NCI-H69 (cell line): Measurements from ENCODE around the gene BAIAP2L1.
A peak's percentile ranks its signal among the peaks of the same experiment; 100 is the strongest.
"Not testable (repeated sequence)": the region's sequence is repeated elsewhere in the genome, so short reads cannot be mapped to it uniquely, and the experiment has no call there.

ENCODE experiments used
- DNase-seq: peaks from one replicate; lab custom pipeline; 2025; lab: John Stamatoyannopoulos, UW

BAIAP2L1 gene, protein sequence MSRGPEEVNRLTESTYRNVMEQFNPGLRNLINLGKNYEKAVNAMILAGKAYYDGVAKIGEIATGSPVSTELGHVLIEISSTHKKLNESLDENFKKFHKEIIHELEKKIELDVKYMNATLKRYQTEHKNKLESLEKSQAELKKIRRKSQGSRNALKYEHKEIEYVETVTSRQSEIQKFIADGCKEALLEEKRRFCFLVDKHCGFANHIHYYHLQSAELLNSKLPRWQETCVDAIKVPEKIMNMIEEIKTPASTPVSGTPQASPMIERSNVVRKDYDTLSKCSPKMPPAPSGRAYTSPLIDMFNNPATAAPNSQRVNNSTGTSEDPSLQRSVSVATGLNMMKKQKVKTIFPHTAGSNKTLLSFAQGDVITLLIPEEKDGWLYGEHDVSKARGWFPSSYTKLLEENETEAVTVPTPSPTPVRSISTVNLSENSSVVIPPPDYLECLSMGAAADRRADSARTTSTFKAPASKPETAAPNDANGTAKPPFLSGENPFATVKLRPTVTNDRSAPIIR

DNA sequence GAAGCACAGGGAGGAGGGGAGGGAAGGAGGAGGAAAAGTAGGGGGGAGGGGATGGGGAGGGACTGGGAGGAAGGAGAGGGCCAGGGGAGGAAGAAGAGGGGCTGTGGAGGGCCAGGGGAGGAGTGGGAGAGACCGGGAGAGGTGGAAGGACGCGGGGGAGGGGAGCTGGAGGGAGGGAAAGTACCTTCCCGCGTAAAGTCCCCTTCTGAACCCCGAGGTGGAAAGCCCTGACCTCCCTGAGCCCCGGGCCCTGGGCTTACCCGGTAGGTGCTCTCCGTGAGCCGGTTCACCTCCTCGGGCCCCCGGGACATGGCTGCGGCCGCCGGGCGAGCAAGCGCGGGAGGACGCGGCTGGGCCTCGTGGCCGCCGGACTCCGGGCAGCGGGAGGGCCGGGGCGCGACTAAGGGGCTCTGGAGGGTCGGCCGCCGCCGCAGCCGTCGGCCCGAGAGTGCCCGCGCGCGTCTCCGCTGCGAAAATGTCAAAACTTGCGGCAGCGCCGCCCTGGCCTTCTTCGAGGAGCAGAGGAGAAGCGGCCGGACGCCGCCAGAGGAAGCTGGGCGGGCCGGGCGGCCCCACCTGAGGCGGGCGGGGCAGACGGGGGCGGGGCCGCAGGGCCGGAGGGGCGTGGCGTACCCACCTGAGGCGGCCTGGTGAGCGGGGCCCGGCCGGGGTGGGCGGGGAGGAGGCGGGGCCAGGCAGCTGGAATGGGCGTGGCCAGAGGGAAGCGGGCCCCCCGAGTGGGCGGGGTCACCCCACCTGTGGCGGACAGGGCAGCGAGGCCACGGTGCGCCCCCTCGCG lies at the start of gene BAIAP2L1:
Gene BAIAP2L1, minus strand, starts transcription at position 549 of the 799 bp plus-strand sequence. Its CDS starts 238 bp downstream, at position 311.
- DNase-seq, result peak; percentile 96

DNA sequence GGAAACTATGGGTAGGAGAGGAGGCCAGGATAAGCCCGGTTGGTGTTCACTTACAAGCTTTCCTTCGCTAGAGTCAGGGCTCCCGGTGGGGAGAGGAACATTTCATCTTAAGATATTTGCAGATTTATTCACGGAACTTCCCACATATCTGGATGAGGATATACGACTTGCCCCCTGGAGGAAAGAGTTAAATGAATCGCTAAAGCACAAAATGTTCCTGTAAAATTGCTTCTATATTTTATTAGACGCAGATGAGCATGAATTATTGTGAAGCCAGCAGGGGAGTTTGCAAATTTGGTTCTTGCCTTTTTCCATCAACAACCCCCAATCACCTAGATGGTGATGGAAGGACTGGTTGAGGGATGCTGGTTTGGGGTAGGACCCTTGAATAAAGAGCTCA lies 47.9 kb upstream of the BAIAP2L1 start:
- DNase-seq, result no peak

DNA sequence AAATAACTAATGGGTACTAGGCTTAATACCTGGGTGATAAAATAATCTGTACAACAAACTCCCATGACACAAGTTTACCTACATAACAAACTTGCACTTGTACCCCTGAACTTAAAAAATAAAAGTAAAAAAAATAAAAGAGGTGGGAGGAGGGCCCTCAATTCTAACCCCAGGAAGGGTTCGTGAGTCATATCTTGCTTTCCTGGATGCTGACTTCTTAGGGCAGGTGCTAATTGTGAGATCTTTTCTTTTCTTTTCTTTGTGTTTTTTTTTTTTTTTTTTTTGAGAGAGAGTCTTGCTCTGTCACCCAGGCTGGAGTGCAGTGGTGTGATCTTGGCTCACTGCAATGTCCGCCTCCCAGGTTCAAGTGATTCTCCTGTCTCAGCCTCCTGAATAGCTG lies 40.1 kb upstream of the BAIAP2L1 start:
- not testable (repeated sequence) for DNase-seq

DNA sequence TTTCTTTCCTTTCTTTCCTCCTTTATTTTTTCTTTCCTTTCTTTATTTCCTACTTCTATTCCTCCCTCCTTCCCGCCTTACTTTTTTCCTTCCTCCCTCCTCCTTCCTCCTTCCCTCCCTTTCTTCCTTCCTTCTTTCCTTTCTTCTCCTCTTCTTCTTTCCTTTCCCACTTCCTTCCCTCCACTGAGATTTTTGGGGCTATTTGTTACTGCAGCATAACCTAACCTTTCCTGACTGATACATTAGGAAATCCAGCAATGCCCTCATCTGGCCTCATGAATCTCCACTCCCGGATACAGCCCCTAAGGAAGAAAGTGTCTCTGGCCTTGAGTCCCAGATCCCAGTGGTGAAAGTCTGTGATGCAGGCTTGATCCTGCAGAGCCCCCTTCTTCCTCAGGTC lies 38.6 kb upstream of the BAIAP2L1 start:
- no peak for DNase-seq

DNA sequence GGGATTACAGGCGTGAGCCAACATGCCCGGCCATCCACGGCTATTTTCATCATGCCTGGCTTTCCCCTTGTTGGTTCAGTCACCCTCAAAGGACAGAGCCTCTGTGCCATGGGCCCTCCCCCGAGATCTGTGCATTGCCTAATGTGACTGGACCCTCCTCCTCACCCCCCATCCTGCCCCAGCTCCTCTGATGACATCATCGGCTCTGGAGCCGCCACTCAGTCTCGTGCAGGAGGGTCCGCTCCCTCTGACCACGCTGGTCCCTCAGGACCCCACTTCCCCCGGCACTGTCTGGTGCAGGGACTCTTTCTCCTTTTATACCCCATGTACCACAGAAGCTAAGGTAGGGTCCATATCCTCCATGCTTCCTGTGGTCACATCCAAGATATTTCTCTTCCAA lies 33.2 kb upstream of the BAIAP2L1 start:
- DNase-seq, result no peak

DNA sequence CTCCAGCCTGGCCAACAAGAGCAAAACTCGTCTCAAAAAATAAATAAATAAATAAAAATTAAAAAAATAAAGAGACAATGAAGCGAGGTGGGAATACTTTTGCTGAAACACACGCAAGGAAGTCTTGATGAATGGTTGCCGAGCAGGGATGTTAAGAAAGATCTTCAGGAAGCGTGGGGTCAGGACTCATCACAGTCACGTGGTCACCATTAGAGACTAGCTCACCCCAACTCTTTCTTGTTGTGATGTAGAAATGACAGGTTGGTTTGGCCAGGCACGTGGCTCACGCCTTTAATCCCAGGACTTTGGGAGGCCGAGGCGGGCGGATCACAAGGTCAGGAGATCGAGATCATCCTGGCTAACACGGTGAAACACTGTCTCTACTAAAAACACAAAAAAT lies 28.9 kb upstream of the BAIAP2L1 start:
- no peak for DNase-seq

DNA sequence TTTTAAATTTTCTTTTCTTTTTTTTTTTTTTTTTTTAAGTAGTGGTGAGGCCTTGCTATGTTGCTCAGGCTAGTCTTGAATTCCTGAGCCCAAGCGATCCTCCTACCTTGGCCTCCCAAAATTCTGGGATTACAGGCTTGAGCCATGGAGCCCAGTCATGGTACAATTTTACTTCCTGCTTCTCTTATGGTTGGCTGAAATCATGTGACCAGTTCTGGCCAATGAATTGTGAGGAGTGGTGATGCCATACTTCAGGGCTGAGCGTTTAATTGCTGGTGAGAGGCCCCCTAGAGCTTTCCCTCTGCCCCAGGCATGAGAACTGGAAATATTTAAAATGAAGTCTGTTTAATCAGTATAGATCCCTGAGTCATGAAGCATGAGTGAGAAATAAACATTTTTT lies 22.2 kb upstream of the BAIAP2L1 start:
- DNase-seq, result peak; percentile 73

DNA sequence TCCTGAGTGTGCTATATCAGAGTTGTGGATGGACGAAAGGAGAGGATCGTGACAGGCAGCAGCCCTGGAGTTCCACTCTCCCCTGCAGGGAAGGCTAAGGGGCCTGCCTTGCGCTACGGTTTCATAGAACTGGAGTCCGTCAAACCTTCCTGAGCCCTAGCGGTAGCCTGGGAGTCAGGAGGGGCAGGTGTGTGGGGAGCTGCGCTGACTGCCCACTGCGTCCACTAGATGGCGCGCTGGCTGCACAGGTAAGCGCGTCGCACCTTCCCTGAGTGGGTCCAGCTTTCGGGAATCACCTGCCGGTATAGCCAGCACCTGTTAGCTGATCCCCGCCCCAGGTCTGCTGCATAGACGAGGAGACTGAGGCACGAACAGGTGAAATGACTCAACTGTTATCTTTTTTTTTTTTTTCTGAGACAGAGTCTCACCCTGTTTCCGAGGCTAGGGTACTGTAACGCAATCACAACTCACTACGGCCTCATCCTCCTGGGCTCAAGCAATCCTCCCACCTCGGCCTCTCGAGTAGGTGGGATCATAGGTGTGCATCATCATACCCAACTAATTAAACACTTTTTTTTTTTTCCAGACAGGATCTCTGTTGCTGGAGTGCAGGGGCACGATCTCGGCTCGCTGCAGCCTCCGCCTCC lies 20.2 kb upstream of the BAIAP2L1 start:
- DNase-seq, result peak; percentile 90

DNA sequence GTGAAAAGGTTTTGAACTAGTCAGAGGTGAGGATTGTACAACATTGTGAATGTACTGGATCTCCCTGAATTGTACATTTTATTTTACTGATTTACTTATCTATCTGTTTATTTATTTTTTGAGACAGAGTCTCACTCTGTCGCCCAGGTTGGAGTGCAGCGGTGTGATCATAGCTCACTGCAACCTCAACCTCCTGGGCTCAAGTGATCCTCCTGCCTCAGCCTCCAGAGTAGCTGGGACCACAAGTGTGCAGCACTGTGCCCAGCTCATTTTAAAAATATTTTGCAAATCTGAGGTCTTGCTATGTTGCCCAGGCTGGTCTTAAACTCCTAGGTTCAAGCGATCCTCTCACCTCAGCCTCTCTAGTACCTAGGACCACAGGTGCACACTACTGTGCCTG lies 19.1 kb upstream of the BAIAP2L1 start:
- DNase-seq, result not testable (repeated sequence)

DNA sequence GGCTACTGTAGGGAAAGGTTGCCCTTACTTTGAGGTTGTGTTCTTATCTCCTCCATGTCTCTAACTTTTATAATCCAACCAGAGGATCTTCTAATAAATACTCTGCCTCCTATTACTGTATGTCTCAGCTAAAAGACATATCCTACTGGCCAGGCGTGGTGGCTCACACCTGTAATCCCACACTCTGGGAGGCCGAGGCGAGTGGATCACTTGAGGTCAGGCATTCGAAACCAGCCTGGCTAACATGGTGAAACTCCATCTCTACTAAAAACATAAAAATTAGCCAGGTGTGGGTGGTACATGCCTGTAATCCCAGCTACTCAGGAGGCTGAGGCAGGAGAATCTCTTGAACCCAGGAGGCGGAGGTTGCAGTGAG lies 18.4 kb upstream of the BAIAP2L1 start:
- not testable (repeated sequence) for DNase-seq

DNA sequence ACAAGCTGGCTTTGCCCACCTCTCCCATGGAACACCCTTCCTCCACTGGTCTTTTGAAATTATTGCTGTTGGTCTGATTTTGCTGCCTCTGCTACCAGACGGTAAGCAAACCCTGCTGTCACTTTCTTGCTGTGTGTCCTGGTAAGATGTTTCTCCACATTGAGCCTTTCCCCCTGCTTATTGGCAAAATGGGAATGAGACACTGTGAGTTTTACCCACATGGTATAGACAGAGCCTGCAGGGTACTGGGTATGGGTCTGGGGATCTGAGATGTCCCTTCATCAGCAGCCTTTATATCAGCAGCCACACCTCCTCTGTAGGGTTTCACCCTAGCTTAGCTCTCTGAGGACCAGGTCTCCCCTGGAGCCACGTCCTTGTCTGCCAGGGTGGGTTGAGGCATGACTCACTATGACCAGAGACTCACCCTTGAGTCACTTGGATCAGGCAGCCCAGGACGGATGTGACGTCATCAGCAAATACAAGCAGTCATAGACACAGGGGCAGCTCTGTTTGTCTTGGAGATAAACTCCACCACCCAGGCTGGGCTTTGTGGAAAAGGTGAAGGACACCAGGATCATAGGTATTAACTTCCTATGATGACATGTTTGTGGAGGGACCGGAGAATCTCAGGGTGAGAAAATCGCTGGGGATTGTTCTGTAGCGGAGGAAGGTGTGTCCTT lies 17.9 kb upstream of the BAIAP2L1 start:
- DNase-seq, result peak; percentile 59

DNA sequence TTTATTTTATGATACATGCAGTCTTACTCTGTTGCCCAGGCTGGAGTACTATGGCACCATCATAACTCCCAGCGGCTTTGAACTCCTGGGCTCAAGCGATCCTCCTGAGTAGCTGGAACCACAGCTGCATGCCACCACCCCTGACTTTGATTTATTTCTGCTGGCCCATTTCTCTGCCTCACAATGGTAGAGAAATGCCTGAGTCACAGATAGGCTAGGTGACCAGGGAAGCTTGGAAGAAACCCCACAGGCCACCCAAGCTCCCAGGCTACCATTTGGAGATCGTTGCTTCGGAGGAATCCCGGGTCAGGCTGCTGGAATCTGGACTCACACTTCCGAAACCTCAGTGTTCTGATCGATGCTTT lies 17.4 kb upstream of the BAIAP2L1 start:
- no peak for DNase-seq

DNA sequence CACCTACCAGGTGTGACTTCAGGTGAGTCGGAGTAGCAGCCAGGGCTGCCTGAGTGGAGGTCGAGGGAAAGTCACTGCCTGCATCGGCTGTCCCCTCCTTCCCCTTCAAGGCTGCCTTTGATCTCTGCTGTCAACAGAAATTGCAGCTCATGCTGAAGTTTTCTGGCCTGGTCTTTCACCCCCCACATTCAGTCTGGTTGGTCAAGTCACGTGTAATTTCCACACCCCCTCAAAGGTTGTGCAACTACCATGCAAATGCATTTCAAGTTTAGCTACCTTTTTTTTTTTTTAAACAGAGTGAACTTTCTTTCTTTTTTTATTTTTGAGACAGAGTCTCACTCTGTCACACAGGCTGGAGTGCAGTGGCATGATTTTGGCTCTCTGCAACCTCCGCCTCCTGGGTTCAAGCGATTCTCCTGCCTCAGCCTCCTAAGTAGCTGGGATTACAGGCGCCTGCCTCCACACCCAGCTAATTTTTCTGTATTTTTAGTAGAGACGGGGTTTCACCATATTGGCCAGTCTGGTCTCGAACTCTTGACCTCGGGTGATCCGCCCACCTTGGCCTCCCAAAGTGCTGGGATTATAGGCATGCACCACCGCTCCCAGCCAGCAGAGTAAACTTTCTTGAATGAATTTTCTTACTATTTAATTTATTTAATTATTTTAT lies 16.8 kb upstream of the BAIAP2L1 start:
- DNase-seq, result not testable (repeated sequence)

DNA sequence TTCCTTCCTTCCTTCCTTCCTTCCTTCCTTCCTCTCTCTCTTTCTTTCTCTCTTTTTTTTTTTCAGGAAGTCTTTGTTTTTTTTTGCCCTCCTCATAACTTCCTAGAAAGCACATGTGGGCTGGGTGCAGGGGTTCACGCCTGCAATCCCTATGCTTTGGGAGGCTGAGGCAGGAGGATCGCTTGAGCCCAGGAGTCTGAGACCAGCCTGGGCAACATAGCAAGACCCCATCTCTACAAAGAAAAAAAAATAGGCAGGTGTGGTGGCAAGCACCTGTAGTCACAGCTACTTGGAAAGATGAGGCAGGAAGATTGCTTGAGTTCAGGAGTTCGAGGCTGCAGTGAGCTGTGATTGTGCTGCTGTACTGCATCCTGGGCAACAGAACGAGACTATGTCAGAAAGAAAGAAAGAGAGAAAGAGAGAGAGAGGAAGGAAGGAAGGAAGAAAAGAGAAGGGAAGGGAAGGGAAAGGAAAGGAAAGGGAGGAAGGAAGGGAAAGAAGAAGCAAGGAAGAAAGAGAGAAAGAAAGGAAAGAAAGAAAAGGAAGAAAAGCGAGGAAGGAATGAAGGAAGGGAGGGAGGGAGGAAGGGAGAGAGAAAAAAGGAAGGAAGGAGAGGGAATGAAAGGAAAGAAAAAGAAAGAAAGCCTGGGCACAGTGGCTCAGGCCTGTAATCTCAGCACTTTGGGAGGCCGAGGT lies 13.5 kb upstream of the BAIAP2L1 start:
- DNase-seq, result no peak

DNA sequence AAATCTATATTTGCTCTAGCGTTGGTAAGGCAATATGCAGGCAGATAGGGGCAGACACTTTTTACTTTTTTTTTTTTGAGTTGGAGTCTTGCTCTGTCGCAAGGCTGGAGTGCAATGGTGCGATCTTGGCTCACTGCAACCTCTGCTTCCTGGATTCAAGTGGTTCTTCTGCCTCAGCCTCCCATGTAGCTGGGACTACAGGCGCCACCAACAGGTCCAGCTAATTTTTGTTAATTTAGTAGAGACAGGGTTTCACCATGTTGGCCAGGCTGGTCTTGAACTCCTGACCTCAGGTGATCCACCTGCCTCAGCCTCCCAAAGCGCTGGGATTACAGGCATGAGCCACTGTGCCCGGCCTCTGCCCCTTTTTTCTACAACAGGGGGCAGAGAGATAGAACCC lies 12.8 kb upstream of the BAIAP2L1 start:
- not testable (repeated sequence) for DNase-seq

DNA sequence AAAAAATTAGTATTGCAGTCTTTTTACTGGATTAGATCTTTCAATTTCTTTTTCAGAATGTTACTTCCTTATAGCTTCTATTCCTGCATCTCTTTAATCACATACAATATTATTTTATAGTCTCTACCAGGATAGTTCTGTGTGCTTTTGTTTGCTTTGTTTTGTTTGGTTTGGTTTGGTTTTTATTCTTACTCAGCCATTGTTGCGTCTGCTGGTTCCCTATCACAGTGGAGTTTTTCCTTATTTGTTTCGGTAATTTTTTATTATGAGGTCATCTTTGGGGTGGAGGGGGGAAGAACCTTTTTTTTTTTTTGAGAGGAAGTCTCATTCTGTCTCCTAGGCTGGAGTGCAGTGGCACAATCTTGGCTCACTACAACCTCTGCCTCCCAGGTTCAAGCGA lies 9.0 kb upstream of the BAIAP2L1 start:
- no peak for DNase-seq

DNA sequence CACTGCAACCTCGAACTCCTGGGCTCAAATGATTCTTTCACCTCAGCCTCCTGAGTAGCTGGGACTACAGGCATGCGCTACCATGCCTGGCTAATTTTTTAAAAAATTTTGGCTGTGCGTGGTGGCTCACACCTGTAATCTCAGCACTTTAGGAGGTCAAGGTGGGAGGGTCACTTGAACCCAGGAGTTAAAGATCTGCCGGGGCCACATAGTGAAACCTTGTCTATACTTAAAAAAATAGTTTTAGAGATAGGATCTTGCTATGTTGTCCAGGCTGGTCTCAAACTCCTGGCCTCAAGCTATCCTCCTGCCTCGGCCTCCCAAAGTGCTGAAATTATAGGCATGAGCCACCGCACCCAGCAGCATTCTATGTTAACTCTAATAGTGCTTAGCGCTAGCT lies 7.3 kb upstream of the BAIAP2L1 start:
- DNase-seq, result not testable (repeated sequence)

DNA sequence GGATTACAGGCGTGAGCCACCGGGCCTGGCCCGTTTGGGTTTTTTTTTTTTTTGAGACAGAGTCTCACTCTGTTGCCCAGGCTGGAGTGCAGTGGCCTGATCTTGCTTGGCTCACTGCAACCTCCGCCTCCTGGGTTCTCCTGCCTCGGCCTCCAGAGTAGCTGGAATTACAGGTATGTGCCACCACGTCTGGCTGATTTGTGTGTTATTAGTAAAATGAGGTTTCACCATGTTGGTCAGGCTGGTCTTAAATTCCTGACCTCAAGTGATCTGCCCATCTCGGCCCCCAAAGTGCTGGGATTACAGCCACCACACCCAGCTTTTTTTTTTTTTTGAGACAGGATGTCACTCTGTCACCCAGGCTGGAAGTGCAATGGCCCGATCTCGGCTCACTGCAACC lies 5.9 kb upstream of the BAIAP2L1 start:
- DNase-seq, result no peak

DNA sequence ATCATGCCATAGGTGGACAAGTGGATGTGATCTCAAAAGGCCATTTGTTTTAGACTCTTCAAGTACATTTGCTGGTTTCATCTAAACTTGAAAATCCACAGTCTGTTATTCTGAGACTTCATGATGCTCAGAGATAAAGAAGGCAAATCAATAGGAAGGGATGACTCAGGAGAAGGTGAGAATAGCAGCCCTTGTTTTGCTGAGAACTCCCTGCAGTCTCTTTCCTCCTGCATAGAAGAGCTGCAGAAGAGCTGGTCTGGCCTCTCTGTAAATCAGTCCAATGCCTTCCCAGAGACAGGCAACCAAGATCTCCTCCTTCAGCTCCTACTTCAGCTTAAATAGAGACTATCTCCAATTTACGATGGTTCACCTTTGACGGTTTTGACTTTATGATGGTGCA lies 4.0 kb upstream of the BAIAP2L1 start:
- DNase-seq, result no peak

DNA sequence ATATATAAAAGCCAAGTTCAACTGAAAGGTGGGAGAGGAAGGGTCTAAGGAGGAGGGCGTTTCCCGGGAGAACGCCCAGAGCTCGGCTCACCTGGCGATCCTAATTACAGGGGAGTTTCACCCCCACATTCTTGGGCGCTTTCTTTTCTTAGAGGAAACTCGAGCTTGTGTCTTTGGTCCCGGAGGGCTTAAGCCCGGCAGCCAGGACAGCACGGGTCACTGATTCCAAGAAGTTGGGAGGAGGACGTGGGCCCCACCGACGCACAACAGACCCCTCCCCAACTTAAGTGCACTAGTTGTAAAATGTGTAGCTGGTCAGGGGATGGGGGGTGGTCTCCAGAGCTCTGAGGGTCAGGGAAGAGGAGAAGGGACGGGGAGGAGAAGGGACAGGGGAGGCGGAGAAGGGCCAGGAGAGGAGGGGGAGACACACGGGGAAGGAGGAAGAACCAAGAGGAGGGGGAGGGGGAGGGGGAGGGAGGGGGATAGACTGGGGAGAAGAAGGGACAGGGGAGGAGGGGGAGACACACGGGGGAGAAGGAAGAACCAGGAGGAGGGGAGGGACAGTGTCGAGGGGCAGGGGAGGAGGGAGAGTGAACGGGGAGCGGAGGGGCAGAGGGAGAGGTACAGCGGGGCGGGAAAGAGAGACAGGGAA lies 874 bp downstream of the BAIAP2L1 start:
- DNase-seq, result peak; percentile 73
